DMS53 treated with DMSO at 0.1 percent for 48 hours (cell line): ENCODE results near the gene CRYBG3.

ENCODE experiments used
- DNase-seq: peaks from one replicate; lab custom pipeline; 2025; ENCODE audit not compliant: unreplicated experiment; lab: John Stamatoyannopoulos, UW

Gene CRYBG3

GRCh38 chr3:97835761-97836160 lies 13.9 kb downstream of the CRYBG3 start:
- no peak for DNase-seq

DNA sequence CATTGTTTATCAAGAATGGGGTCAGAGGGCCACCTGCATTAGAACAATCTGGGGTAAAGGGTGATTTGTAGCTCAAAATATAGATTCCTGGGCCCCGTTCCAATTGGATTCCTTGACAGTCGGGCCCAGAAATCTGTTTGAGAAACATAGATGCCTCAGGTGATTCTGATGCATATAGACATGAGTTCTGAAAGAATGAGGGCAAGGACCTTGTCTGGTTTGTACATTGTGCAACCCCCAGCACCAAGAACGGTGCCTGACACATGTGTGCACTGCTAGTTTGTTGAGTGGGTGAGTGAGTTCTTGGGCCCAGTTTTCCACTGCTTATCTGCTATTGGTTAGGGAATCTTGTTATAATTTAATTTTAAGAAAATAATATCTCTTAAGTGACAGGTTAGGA lies 16.6 kb downstream of the CRYBG3 start:
- DNase-seq: no peak

- no peak for DNase-seq
Observed at GRCh38 chr3:97839944-97840343, 18.1 kb downstream of the CRYBG3 start.

DNA sequence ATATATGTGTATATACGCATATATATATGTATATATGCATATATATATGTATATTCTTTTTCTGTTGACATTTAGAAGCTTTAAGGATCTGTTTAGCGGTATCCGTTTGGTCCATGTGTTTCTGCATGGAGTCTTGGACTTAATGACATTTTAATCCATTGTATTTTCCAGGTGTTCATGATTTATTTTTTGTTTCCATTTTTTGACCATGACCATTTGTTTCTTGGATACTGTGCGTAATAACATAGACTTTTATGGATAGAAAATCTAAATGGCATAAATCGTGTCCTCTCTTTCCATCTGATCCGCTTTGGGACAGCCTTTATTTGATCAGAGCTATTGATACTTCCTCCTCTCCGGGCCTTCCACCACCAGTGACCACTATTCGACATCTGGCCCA lies 19.5 kb downstream of the CRYBG3 start:
- DNase-seq: no peak

GRCh38 chr3:97841956-97842355 lies 20.1 kb downstream of the CRYBG3 start:
- no peak for DNase-seq

DNA sequence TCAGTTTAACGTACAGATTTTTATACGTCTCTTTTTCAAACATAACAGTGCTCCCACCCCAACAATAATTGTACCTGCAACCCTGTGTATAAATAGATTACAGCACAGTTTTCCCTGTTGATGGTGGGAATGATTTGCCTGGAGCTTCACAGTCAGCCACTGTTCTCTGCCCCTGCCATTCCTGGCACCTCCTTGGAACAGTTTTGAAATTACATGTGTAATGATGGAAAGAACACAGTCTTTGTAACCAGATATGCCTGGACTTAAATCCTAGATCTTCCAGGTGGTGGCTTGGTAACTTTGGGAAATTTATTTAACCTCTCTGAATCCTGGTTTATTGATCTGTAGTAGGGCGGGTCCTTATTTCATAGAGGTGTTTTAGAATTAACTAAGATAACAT lies 27.0 kb downstream of the CRYBG3 start:
- DNase-seq: no peak

DNA sequence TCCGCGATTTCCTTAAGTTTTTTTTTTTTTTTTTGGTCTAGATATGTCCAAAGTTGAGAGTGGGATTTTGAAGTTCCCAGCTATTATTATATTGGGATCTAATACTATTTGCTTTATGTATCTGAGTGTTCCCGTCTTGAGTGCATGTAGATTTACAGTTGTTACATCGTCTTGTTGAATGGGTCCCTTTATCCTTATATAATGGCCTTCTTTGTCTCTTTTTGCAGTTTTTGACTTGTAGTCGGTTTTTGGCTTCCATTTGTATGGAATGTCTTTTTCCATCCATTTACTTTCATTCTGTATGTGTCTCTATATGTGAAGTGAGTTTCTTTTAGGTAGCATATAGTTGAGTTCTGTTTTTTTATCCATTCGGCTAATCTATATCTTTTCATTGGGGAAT lies 35.6 kb downstream of the CRYBG3 start:
- no peak for DNase-seq

DNA sequence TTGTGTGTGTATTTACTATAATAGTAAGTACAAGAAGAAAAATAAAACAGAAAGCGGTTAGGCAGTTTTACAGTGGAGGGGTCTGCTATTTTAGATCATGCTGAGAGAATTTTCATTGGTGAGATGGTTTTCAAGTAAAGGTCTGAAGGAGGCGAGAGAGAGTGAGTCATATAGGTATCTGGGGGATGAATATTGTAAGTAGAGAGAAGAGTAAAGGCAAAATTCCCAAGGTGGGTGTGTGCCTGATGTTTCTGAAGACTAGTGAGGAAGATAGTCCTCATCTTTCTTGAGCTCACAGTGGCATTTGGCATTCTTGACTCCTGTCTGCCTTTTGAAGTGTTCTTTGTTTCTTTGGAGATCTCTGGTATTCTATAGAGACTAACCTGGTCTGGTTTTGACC lies 38.6 kb downstream of the CRYBG3 start:
- no peak for DNase-seq

DNA sequence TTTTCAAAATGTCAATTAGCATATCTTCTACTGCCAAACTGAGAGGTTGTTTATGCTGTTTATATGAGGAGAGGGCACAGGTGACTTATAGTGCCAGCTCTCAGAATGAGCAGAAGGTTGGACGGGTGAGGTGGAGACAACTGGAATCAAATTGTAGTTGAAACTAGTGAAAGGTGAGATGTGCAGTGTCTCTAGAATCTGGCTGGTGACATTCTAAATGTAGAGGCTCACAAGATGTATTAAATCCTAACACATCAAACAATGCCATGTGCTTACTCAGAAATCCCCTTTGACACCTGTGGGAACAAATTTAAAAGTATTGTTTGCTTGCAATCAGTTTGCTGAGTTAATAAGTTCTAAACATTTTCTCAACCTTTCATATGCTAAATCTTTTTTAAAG lies 40.8 kb downstream of the CRYBG3 start:
- DNase-seq: no peak

- no peak for DNase-seq
Observed at GRCh38 chr3:97863031-97863430, 41.2 kb downstream of the CRYBG3 start.

GRCh38 chr3:97863775-97864174 lies 42.0 kb downstream of the CRYBG3 start:
- no peak for DNase-seq

DNA sequence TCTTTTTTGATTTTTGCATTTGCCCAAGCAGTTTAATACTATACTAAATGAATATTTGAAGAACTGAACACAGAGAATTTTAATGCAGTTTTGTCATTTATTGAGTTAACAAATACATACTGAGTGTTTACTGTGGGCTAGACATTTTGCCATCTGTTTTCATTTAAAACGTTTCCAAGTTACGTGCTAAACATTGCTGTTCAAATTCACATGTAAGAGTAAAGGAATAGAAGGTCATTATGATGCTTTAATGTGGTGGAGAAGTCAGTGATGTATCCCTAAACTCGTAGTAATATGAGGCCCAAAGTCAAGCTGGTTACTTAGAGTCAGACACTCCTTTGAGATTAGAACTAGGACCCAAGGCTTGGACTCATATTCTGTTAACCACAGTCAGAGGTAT lies 49.4 kb downstream of the CRYBG3 start:
- DNase-seq: no peak

GRCh38 chr3:97871801-97872524 lies 50.2 kb downstream of the CRYBG3 start:
- DNase-seq: no peak

DNA sequence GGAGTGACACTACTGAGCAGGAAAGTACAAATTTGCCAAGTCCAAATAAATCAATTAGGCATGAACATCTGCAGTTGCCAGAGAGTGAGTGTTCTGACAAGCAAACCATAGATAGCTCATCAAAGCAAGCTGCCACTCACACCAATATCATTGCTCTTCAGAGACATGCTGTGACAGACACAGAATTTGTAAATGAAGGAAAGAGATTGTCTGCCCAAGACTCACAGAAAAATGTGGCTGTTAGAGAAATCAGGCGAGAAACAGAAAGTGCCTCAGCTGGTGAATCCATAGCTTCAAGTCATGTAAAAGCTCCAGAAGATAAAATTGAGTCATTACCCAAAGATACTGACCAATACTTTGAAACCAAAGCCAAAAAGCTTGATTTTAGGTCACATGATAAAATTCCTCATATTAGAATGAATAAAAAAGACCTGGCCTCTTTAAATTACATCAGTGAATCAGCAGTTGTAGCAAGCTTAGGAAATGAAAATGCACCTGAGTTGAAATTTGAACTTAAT lies 50.8 kb downstream of the CRYBG3 start:
- DNase-seq: no peak

GRCh38 chr3:97880267-97880666 lies 58.5 kb downstream of the CRYBG3 start:
- no peak for DNase-seq

DNA sequence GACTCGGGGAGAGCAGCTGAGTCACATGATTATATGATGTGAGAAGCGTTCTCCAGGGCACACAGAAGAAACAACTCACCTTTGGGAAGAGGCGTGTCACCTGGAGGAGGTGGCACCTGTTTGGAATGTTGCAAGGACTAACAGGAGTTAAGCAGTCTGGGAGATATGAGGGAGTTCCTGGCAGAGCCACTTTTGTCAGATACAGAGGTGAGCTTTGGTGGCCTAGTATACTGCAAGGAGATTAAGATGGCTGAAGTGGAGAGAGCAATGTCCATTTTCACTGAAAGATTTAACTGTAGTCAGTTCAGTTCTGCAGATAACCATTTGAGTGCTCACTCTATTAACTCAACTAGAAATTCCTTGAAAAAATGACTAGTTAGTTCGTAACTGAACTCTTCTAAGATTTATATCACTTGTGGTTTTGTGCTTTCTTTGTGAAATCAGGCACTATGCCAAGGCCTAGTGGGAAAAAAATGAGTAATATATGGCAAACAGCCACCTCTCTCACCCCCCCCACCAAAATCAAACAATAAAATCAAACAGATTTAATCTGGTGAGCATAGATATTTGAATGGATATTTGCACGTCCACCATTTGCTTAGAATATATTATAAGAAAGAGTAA lies 61.3 kb downstream of the CRYBG3 start:
- no peak for DNase-seq

DNA sequence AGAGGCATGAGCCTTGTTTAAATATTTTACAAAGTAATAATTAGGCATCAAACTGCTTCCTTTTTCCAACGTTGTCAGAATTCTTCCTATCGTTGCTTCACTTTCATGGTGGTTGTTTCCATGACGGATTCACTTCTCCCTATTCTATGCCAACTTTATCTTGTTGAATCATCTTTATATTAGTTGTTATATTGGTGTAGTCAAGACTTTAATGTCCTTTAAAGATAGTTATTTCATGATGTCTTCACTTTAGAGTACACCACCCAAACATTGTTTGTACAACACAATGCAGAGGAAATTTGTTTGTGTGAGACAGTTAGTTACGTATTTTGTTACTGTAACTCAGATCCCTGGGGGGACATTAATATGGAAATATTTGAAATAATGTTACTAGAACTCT lies 61.9 kb downstream of the CRYBG3 start:
- DNase-seq: no peak

DNA sequence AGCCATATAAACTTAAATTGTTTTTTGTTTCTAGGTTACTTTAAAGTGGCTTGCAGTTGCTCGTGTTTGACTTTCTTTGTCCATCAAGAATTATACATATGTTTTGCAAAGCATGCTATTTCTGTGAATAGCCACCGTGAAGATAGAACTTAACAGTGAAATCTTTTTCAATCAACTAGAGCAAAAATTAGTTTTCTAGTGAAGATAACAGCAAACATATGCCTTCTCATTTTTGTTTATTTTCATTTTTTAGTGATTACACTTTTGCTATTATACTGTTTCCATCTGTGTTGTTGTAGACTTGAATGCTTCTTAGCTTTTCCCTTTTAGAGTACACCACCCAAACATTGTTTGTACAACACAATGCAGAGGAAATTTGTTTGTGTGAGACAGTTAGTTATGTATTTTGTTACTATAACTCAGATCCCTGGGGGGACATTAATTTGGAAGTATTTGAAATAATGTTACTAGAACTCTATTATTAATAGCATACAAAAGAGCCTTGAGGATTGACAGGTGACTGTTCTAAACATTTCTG lies 62.8 kb downstream of the CRYBG3 start:
- no peak for DNase-seq

- no peak for DNase-seq
Observed at GRCh38 chr3:97885931-97886824, 64.4 kb downstream of the CRYBG3 start.

- no peak for DNase-seq
Observed at GRCh38 chr3:97889814-97890213, 68.0 kb downstream of the CRYBG3 start.

DNA sequence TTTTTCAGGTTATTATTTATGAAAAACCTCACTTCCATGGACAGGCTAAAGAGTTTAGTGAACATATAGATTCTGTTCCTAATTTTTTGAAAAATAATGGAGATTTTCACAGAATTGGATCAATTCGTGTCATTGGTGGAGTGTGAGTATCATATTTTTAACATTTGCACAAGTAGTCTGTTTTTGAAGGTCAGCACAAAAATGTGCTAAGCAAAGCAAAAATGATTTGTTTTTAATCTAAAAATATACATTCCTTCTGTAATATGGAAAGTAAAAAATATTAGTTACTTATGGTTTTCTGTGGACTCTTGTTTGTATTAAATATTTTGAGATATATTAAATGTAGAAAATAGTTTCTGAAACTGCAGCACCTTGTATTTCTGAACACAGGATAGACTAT lies 71.0 kb downstream of the CRYBG3 start:
- DNase-seq: no peak
